Breast epithelium (tissue), 4 donors: ENCODE data around the gene GPR180. TPM values are rescaled to one million over a fixed set of nuclear protein-coding genes. Genes with fewer than 3 reads are reported as not detected.
"Not testable (repeated sequence)": the region's sequence is repeated elsewhere in the genome, so short reads cannot be mapped to it uniquely, and the experiment has no call there.

Experiments
- DNase-seq, 2 donors: peaks; one replicate each; pipeline ENCODE4 v3.0.0-alpha.2; 2019; ENCODE audit warnings: low spot score in 2 of 2
- H3K27ac ChIP-seq, 2 donors: fragments of 200-600 bp; sonication (generic) in 1 of 2; one replicate each; pipeline ENCODE4 v1.5.1; 2016 to 2019; ENCODE audit warnings: mild to moderate bottlenecking in 1 of 2
- H3K27me3 ChIP-seq, 2 donors: fragments of 200-600 bp; sonication (generic) in 1 of 2; one replicate each; pipeline versions ENCODE4 v1.5.1 to v1.6.0; 2017 to 2019; ENCODE audit warnings: control low read depth in 1 of 2, mild to moderate bottlenecking in 1 of 2
- H3K36me3 ChIP-seq: fragments of 200-600 bp; one replicate; pipeline ENCODE4 v1.5.1; 2019
- H3K4me1 ChIP-seq, 2 donors: fragments of 200-600 bp; sonication (generic); one replicate each; pipeline ENCODE4 v1.5.1; 2016 to 2019; ENCODE audit warnings: control low read depth in 1 of 2
- H3K4me3 ChIP-seq, 3 donors: fragments of 200-600 bp; sonication (generic); 1 replicate in 2 of 3; 2 replicates in 1 of 3; pipeline ENCODE4 v1.5.1; 2016 to 2019; ENCODE audit warnings: mild to moderate bottlenecking in 3 of 3, moderate library complexity in 2 of 3
- H3K9me3 ChIP-seq, 2 donors: fragments of 200-600 bp; sonication (generic) in 1 of 2; one replicate each; pipeline ENCODE4 v1.5.1; 2016 to 2019; ENCODE audit warnings: control low read depth in 1 of 2
- CTCF ChIP-seq, 3 donors: fragments of 450-650 bp; IDR thresholded peaks; one replicate each; pipeline ENCODE4 v1.5.1; 2016 to 2017; ENCODE audit warnings: antibody characterized with exemption in 3 of 3, mild to moderate bottlenecking in 3 of 3, moderate library complexity in 3 of 3
- POLR2A ChIP-seq: fragments of 450-650 bp; IDR thresholded peaks from one replicate; pipeline ENCODE4 v1.6.1; 2016; ENCODE audit warnings: antibody characterized with exemption, mild to moderate bottlenecking, moderate library complexity
- POLR2AphosphoS5 ChIP-seq, 3 donors: sonication (generic); formaldehyde crosslinking; IDR thresholded peaks; one replicate each; pipeline ENCODE4 v1.6.1; 2017; ENCODE audit warnings: antibody characterized with exemption in 3 of 3
- intact Hi-C: fragments of 100-400 bp; cut with DNase I; formaldehyde crosslinking; loops from one replicate; pipeline ENCODE4 v1.15.1; 2023; ENCODE audit warnings: low total_unique reads
- total RNA-seq, 3 donors: library from RNA; depleted of rRNA; stranded (reverse); fragments of >200 nt; gene quantifications; one replicate each; pipeline ENCODE4 v1.1.0, GENCODE V29; 2016

GPR180 gene
- total RNA-seq, 3 donors from 2014 or later: 6.2 to 8.9 (median 7.9) TPM

GRCh38 chr13:94636942-94637578 lies 35.4 kb downstream of the GPR180 start:
- no peak for DNase-seq
- Histone ChIP-seq H3K9me3 (no peaks in the 10 kb centered on the region), H3K27me3 (no peaks in the 10 kb centered on the region), H3K27ac (no peak overlapping the region), H3K36me3 (peaks cover 5% of the 10 kb centered on the region), H3K4me3 (no peak overlapping the region), H3K4me1 (no peaks in the 10 kb centered on the region)
- intact Hi-C loops: no loop called here
- TF ChIP-seq CTCF (IDR thresholded peaks at IDR 0.05) (no peak), POLR2AphosphoS5 (IDR thresholded peaks at IDR 0.05) (no peak)

- intact Hi-C loops, H3K27ac ChIP-seq: not testable (repeated sequence)
These were observed 36.0 kb downstream of the GPR180 start for GRCh38 chr13:94637677-94638076.

GRCh38 chr13:94640721-94641120 lies 39.1 kb downstream of the GPR180 start:
- H3K27ac ChIP-seq: no peak overlapping the region

More at GRCh38 chr13:94637677-94638076, 36.0 kb downstream of the GPR180 start:
- DNase-seq, H3K4me1 ChIP-seq, H3K27me3 ChIP-seq, H3K4me3 ChIP-seq, H3K36me3 ChIP-seq, H3K9me3 ChIP-seq: not testable (repeated sequence)

GRCh38 chr13:94641409-94641941 lies 39.8 kb downstream of the GPR180 start:
- TF ChIP-seq POLR2AphosphoS5 (IDR thresholded peaks at IDR 0.05): no peak
- no peak for TF ChIP-seq CTCF (IDR thresholded peaks at IDR 0.05)
- TF ChIP-seq POLR2A: no peak
- H3K27ac ChIP-seq: no peak overlapping the region
- DNase-seq: no peak

More at GRCh38 chr13:94640721-94641120, 39.1 kb downstream of the GPR180 start:
- no peak for DNase-seq
- Histone ChIP-seq H3K27me3 (no peaks in the 10 kb centered on the region), H3K4me3 (no peak overlapping the region), H3K9me3 (no peaks in the 10 kb centered on the region), H3K36me3 (no peaks in the 10 kb centered on the region), H3K4me1 (no peaks in the 10 kb centered on the region)
- intact Hi-C loops: no loop called here
- TF ChIP-seq CTCF (IDR thresholded peaks at IDR 0.05) (no peak), POLR2AphosphoS5 (IDR thresholded peaks at IDR 0.05) (no peak), POLR2A (no peak)

GRCh38 chr13:94646904-94647303 lies 45.2 kb downstream of the GPR180 start:
- TF ChIP-seq CTCF (IDR thresholded peaks at IDR 0.05) (no peak), POLR2AphosphoS5 (IDR thresholded peaks at IDR 0.05) (no peak), POLR2A (no peak)
- Histone ChIP-seq H3K4me1 (no peaks in the 10 kb centered on the region), H3K9me3 (no peaks in the 10 kb centered on the region), H3K4me3 (no peak overlapping the region), H3K27me3 (no peaks in the 10 kb centered on the region), H3K36me3 (no peaks in the 10 kb centered on the region), H3K27ac (no peak overlapping the region)
- DNase-seq: no peak
- intact Hi-C loops: no loop called here

More at GRCh38 chr13:94641409-94641941, 39.8 kb downstream of the GPR180 start:
- intact Hi-C loops: no loop called here
- Histone ChIP-seq H3K9me3 (no peaks in the 10 kb centered on the region), H3K4me3 (no peak overlapping the region), H3K36me3 (no peaks in the 10 kb centered on the region), H3K27me3 (no peaks in the 10 kb centered on the region), H3K4me1 (no peaks in the 10 kb centered on the region)
